Progenitor cell of endocrine pancreas (in vitro differentiated cells): ENCODE results near the gene KDM3B. TPM values are rescaled to one million over a fixed set of nuclear protein-coding genes. Genes with fewer than 3 reads are reported as not detected.

Source experiments
- DNase-seq: peaks from one replicate; pipeline ENCODE4 v3.0.0; 2021; ENCODE audit warnings: low spot score; ENCODE audit not compliant: unreplicated experiment
- H3K27ac Mint-ChIP-seq: 2 replicates; pipeline ENCODE4 v1.8.0; 2021; ENCODE audit warnings: mild to moderate bottlenecking, moderate library complexity, mixed read lengths
- H3K27me3 Mint-ChIP-seq: 2 replicates; pipeline ENCODE4 v1.8.0; 2021; ENCODE audit warnings: mixed read lengths
- H3K36me3 Mint-ChIP-seq: 2 replicates; pipeline ENCODE4 v1.8.0; 2022; ENCODE audit warnings: mixed read lengths; ENCODE audit not compliant: insufficient read depth
- H3K4me1 Mint-ChIP-seq: 2 replicates; pipeline ENCODE4 v1.8.0; 2021; ENCODE audit warnings: low read depth, mixed read lengths
- H3K4me3 Mint-ChIP-seq: 2 replicates; pipeline ENCODE4 v1.8.0; 2021; ENCODE audit warnings: low read depth, mild to moderate bottlenecking, moderate library complexity, mixed read lengths
- H3K9me3 Mint-ChIP-seq: 2 replicates; pipeline ENCODE4 v1.8.0; 2021; ENCODE audit warnings: low read depth, mixed read lengths
- total RNA-seq: library from RNA; stranded (reverse); gene quantifications from 2 replicates; pipeline ENCODE4 v1.2.1, GENCODE V29; 2021
- TF ChIP-seq, protein P1 (sequence below): fragments of 200-600 bp; sonication (generic); IDR thresholded peaks from one replicate; pipeline ENCODE4 v1.5.0; 2021; ENCODE audit warnings: antibody characterized with exemption, mild to moderate bottlenecking; ENCODE audit not compliant: unreplicated experiment

Gene KDM3B
- total RNA-seq, 1 donor from 2014 or later, result 126 TPM

- Mint-ChIP-seq H3K27ac (peak overlapping the region; percentile 93), H3K4me3 (peak overlapping the region; percentile 81), H3K27me3 (peaks cover 16% of the 10 kb centered on the region)
Observed at GRCh38 chr5:138466125-138466899, 113.8 kb downstream of the KDM3B start.

DNA sequence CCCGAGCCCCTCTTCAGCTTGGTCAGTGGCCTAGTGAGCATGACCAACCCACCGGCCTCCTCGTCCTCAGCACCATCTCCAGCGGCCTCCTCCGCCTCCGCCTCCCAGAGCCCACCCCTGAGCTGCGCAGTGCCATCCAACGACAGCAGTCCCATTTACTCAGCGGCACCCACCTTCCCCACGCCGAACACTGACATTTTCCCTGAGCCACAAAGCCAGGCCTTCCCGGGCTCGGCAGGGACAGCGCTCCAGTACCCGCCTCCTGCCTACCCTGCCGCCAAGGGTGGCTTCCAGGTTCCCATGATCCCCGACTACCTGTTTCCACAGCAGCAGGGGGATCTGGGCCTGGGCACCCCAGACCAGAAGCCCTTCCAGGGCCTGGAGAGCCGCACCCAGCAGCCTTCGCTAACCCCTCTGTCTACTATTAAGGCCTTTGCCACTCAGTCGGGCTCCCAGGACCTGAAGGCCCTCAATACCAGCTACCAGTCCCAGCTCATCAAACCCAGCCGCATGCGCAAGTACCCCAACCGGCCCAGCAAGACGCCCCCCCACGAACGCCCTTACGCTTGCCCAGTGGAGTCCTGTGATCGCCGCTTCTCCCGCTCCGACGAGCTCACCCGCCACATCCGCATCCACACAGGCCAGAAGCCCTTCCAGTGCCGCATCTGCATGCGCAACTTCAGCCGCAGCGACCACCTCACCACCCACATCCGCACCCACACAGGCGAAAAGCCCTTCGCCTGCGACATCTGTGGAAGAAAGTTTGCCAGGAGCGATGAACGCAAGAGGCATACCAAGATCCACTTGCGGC lies 114.6 kb downstream of the KDM3B start:
- peaks cover 13% of the 10 kb centered on the region for H3K36me3 Mint-ChIP-seq
- no peak for DNase-seq
- H3K4me3 Mint-ChIP-seq, result peak overlapping the region; percentile 81
- peak overlapping the region; percentile 93 for H3K27ac Mint-ChIP-seq
- TF ChIP-seq, protein P1, sequence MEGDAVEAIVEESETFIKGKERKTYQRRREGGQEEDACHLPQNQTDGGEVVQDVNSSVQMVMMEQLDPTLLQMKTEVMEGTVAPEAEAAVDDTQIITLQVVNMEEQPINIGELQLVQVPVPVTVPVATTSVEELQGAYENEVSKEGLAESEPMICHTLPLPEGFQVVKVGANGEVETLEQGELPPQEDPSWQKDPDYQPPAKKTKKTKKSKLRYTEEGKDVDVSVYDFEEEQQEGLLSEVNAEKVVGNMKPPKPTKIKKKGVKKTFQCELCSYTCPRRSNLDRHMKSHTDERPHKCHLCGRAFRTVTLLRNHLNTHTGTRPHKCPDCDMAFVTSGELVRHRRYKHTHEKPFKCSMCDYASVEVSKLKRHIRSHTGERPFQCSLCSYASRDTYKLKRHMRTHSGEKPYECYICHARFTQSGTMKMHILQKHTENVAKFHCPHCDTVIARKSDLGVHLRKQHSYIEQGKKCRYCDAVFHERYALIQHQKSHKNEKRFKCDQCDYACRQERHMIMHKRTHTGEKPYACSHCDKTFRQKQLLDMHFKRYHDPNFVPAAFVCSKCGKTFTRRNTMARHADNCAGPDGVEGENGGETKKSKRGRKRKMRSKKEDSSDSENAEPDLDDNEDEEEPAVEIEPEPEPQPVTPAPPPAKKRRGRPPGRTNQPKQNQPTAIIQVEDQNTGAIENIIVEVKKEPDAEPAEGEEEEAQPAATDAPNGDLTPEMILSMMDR, result no peak
- H3K27me3 Mint-ChIP-seq, result peaks cover 16% of the 10 kb centered on the region
- H3K4me1 Mint-ChIP-seq, result peaks cover 13% of the 10 kb centered on the region
- no peaks in the 10 kb centered on the region for H3K9me3 Mint-ChIP-seq

More at GRCh38 chr5:138466125-138466899, 113.8 kb downstream of the KDM3B start:
- Mint-ChIP-seq H3K4me1 (peaks cover 12% of the 10 kb centered on the region), H3K9me3 (no peaks in the 10 kb centered on the region), H3K36me3 (peaks cover 13% of the 10 kb centered on the region)
- TF ChIP-seq, protein P1, result no peak
- DNase-seq, result peak; percentile 33

DNA sequence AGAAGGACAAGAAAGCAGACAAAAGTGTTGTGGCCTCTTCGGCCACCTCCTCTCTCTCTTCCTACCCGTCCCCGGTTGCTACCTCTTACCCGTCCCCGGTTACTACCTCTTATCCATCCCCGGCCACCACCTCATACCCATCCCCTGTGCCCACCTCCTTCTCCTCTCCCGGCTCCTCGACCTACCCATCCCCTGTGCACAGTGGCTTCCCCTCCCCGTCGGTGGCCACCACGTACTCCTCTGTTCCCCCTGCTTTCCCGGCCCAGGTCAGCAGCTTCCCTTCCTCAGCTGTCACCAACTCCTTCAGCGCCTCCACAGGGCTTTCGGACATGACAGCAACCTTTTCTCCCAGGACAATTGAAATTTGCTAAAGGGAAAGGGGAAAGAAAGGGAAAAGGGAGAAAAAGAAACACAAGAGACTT lies 115.2 kb downstream of the KDM3B start:
- peaks cover 17% of the 10 kb centered on the region for H3K4me1 Mint-ChIP-seq
- H3K27ac Mint-ChIP-seq, result peak overlapping the region; percentile 93
- H3K9me3 Mint-ChIP-seq, result no peaks in the 10 kb centered on the region

DNA sequence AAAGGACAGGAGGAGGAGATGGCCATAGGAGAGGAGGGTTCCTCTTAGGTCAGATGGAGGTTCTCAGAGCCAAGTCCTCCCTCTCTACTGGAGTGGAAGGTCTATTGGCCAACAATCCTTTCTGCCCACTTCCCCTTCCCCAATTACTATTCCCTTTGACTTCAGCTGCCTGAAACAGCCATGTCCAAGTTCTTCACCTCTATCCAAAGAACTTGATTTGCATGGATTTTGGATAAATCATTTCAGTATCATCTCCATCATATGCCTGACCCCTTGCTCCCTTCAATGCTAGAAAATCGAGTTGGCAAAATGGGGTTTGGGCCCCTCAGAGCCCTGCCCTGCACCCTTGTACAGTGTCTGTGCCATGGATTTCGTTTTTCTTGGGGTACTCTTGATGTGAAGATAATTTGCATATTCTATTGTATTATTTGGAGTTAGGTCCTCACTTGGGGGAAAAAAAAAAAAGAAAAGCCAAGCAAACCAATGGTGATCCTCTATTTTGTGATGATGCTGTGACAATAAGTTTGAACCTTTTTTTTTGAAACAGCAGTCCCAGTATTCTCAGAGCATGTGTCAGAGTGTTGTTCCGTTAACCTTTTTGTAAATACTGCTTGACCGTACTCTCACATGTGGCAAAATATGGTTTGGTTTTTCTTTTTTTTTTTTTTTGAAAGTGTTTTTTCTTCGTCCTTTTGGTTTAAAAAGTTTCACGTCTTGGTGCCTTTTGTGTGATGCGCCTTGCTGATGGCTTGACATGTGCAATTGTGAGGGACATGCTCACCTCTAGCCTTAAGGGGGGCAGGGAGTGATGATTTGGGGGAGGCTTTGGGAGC lies 115.9 kb downstream of the KDM3B start:
- no peak for DNase-seq
- TF ChIP-seq, protein P1, result no peak
- H3K4me3 Mint-ChIP-seq, result peak overlapping the region; percentile 52
- H3K4me1 Mint-ChIP-seq, result peaks cover 17% of the 10 kb centered on the region
- peaks cover 16% of the 10 kb centered on the region for H3K27me3 Mint-ChIP-seq
- H3K9me3 Mint-ChIP-seq, result no peaks in the 10 kb centered on the region
- H3K27ac Mint-ChIP-seq, result peak overlapping the region; percentile 93
- peaks cover 13% of the 10 kb centered on the region for H3K36me3 Mint-ChIP-seq

More for the DNA sequence above, 115.2 kb downstream of the KDM3B start:
- no peak for DNase-seq
- H3K36me3 Mint-ChIP-seq, result peaks cover 13% of the 10 kb centered on the region
- TF ChIP-seq, protein P1, result no peak
- H3K27me3 Mint-ChIP-seq, result peaks cover 16% of the 10 kb centered on the region
- peak overlapping the region; percentile 81 for H3K4me3 Mint-ChIP-seq
